Ishikawa (cell line): ENCODE data around the gene SLC15A3.

Experiments used
- CEBPB ChIP-seq: IDR thresholded peaks from 2 replicates; pipeline ENCODE4 v1.6.1; 2012
- CREB1 ChIP-seq: IDR thresholded peaks from 2 replicates; pipeline ENCODE4 v1.6.1; 2012; ENCODE audit warnings: low read depth
- EGR1 ChIP-seq: IDR thresholded peaks from 2 replicates; pipeline ENCODE4 v1.6.1; 2012
- EP300 ChIP-seq: IDR thresholded peaks from 2 replicates; pipeline ENCODE4 v1.6.1; 2012; ENCODE audit warnings: borderline replicate concordance
- FOXM1 ChIP-seq: IDR thresholded peaks from 2 replicates; pipeline ENCODE4 v1.6.1; 2012; ENCODE audit warnings: low read depth, borderline replicate concordance
- NFIC ChIP-seq: IDR thresholded peaks from 2 replicates; pipeline ENCODE4 v1.6.1; 2012
- RAD21 ChIP-seq: IDR thresholded peaks from 2 replicates; pipeline ENCODE4 v1.6.1; 2012; ENCODE audit warnings: low read depth
- REST ChIP-seq: IDR thresholded peaks from 2 replicates; pipeline ENCODE4 v1.6.1; 2012; ENCODE audit warnings: low read depth, mild to moderate bottlenecking
- TAF1 ChIP-seq: IDR thresholded peaks from 2 replicates; pipeline ENCODE4 v1.6.1; 2012; ENCODE audit warnings: low read depth, mild to moderate bottlenecking
- TEAD4 ChIP-seq: IDR thresholded peaks from 2 replicates; pipeline ENCODE4 v1.6.1; 2012
- YY1 ChIP-seq: IDR thresholded peaks from 2 replicates; pipeline ENCODE4 v1.6.1; 2012; ENCODE audit warnings: low read depth
- ZBTB7A ChIP-seq: IDR thresholded peaks from 2 replicates; pipeline ENCODE4 v1.6.1; 2012; ENCODE audit warnings: low read depth
- TF ChIP-seq, protein P1 (sequence below): IDR thresholded peaks from 2 replicates; pipeline ENCODE4 v1.6.1; 2012
- TF ChIP-seq, protein P2 (sequence below): IDR thresholded peaks from 2 replicates; pipeline ENCODE4 v1.6.1; 2012

GRCh38 chr11:60960405-60960804 lies 8.4 kb upstream of the SLC15A3 start:
- TF ChIP-seq TAF1 (no peak), CREB1 (no peak), YY1 (no peak), EP300 (no peak), TEAD4 (no peak), EGR1 (no peak), ZBTB7A (no peak), NFIC (no peak), REST (no peak), FOXM1 (no peak), RAD21 (no peak), CEBPB (no peak)
- TF ChIP-seq, protein P1, sequence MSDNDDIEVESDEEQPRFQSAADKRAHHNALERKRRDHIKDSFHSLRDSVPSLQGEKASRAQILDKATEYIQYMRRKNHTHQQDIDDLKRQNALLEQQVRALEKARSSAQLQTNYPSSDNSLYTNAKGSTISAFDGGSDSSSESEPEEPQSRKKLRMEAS: no peak
- TF ChIP-seq, protein P2, sequence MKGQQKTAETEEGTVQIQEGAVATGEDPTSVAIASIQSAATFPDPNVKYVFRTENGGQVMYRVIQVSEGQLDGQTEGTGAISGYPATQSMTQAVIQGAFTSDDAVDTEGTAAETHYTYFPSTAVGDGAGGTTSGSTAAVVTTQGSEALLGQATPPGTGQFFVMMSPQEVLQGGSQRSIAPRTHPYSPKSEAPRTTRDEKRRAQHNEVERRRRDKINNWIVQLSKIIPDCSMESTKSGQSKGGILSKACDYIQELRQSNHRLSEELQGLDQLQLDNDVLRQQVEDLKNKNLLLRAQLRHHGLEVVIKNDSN: no peak
